Caco-2 (cell line): ENCODE results near the gene CASP7. TPM values are rescaled to one million over a fixed set of nuclear protein-coding genes. Genes with fewer than 3 reads are reported as not detected.

ENCODE experiments used
- BruUV-seq: library from RNA; stranded (reverse); fragments of 400-500 nt; replicated peaks from 2 replicates; lab custom pipeline; 2021; lab: Mats Ljungman, UMichigan
- CTCF ChIA-PET: fragments of 300-600 bp; sonication (Branson Sonifier 250); formaldehyde crosslinking; loops from one replicate; lab custom pipeline; 2022; ENCODE audit warnings: antibody characterized with exemption; lab: Charles Lee
- POLR2A ChIA-PET: fragments of 300-600 bp; sonication (Branson Sonifier 250); formaldehyde crosslinking; loops from one replicate; lab custom pipeline; 2022; ENCODE audit warnings: antibody characterized with exemption; lab: Charles Lee
- DNase-seq, 2 experiments: peaks; one replicate each; pipeline versions ENCODE4 v3.0.0 to v3.0.0-alpha.2; 2020 to 2022
- H3K27me3 ChIP-seq: replicated peaks from 2 replicates; pipeline ENCODE4 v1.6.0; 2011; ENCODE audit warnings: low read length; ENCODE audit not compliant: control insufficient read depth, insufficient read depth
- H3K36me3 ChIP-seq: 2 replicates; pipeline ENCODE4 v1.5.1; 2011; ENCODE audit warnings: low read length; ENCODE audit not compliant: control insufficient read depth, insufficient read depth
- H3K4me1 ChIP-seq: fragments of 250-450 bp; sonication (Bioruptor Pico); 2 replicates; pipeline ENCODE4 v1.5.1; 2020; ENCODE audit warnings: mild to moderate bottlenecking
- H3K4me3 ChIP-seq: 2 replicates; pipeline ENCODE4 v1.5.1; 2011; ENCODE audit warnings: low read depth, mild to moderate bottlenecking, control low read depth, low read length
- H3K9me3 ChIP-seq: fragments of 250-450 bp; sonication (Bioruptor Pico); 2 replicates; pipeline ENCODE4 v1.5.1; 2020; ENCODE audit warnings: mild to moderate bottlenecking, moderate library complexity
- H3K27ac Mint-ChIP-seq: one replicate; pipeline ENCODE4 v1.8.0; 2022; ENCODE audit warnings: mixed read lengths; ENCODE audit not compliant: unreplicated experiment
- H3K27me3 Mint-ChIP-seq: one replicate; pipeline ENCODE4 v1.8.0; 2022; ENCODE audit warnings: mixed read lengths; ENCODE audit not compliant: insufficient read depth, unreplicated experiment
- H3K36me3 Mint-ChIP-seq: one replicate; pipeline ENCODE4 v1.8.0; 2022; ENCODE audit warnings: mild to moderate bottlenecking, mixed read lengths; ENCODE audit not compliant: insufficient read depth, unreplicated experiment
- H3K4me1 Mint-ChIP-seq: one replicate; pipeline ENCODE4 v1.8.0; 2022; ENCODE audit warnings: low read depth, mixed read lengths; ENCODE audit not compliant: unreplicated experiment
- H3K4me3 Mint-ChIP-seq: one replicate; pipeline ENCODE4 v1.8.0; 2022; ENCODE audit warnings: mild to moderate bottlenecking, moderate library complexity, mixed read lengths; ENCODE audit not compliant: unreplicated experiment
- H3K9me3 Mint-ChIP-seq: one replicate; pipeline ENCODE4 v1.8.0; 2022; ENCODE audit warnings: mixed read lengths; ENCODE audit not compliant: unreplicated experiment
- CTCF ChIP-seq, 2 experiments: fragments of 200-600 bp in 1 of 2; IDR thresholded peaks; 1 replicate in 1 of 2; 2 replicates in 1 of 2; pipeline versions ENCODE4 v1.5.1 to v1.8.0; 2011 to 2022; ENCODE audit warnings: antibody characterized with exemption in 1 of 2, control low read depth in 1 of 2, inconsistent platforms in 1 of 2, low read depth in 1 of 2, low read length in 1 of 2, mild to moderate bottlenecking in 1 of 2, moderate library complexity in 1 of 2; ENCODE audit not compliant: insufficient read depth in 1 of 2, severe bottlenecking in 1 of 2, unreplicated experiment in 1 of 2
- intact Hi-C: fragments of 100-400 bp; cut with micrococcal nuclease; formaldehyde crosslinking; loops from one replicate; pipeline ENCODE4 v1.10.0; 2022; ENCODE audit not compliant: unreplicated experiment
- total RNA-seq: library from RNA; stranded (reverse); gene quantifications from 2 replicates; pipeline ENCODE4 v1.2.3, GENCODE V29; 2022

CASP7 gene
- total RNA-seq, 1 experiment from 2014 or later: 23.9 TPM

- Mint-ChIP-seq H3K9me3 (no peaks in the 10 kb centered on the region), H3K27me3 (no peaks in the 10 kb centered on the region), H3K4me1 (no peaks in the 10 kb centered on the region), H3K4me3 (no peak overlapping the region), H3K27ac (no peak overlapping the region), H3K36me3 (no peaks in the 10 kb centered on the region)
- no peaks in the 10 kb centered on the region for H3K36me3 ChIP-seq
- DNase-seq: no peak
- intact Hi-C loops: no loop called here
- H3K4me1 ChIP-seq: 0 out of 2 replicates have a peak, but pooled peaks cover 3% of the 10 kb centered on the region
- no peak overlapping the region for H3K4me3 ChIP-seq
- TF ChIP-seq CTCF (IDR thresholded peaks at IDR 0.05; ENCODE audit: insufficient read depth in 1 of 2, low read depth in 1 of 2, low read length in 1 of 2, severe bottlenecking in 1 of 2, unreplicated experiment in 1 of 2): no peak
- no peaks in the 10 kb centered on the region for H3K27me3 ChIP-seq
- POLR2A ChIA-PET: no interaction called here
- no TSS peak for BruUV-seq
- H3K9me3 ChIP-seq: no peaks in the 10 kb centered on the region
- CTCF ChIA-PET: no interaction called here
Measured at GRCh38 chr10:113631684-113632367, 47.9 kb upstream of the CASP7 start.

GRCh38 chr10:113639966-113640365, 39.7 kb upstream of the CASP7 start:
- no TSS peak for BruUV-seq
- Histone ChIP-seq H3K9me3 (no peaks in the 10 kb centered on the region), H3K36me3 (no peaks in the 10 kb centered on the region), H3K27me3 (no peaks in the 10 kb centered on the region), H3K4me3 (no peak overlapping the region), H3K4me1 (peaks cover 13% of the 10 kb centered on the region; the same call in 1 of the 2 replicates)
- Mint-ChIP-seq H3K36me3 (no peaks in the 10 kb centered on the region), H3K4me1 (peaks cover 6% of the 10 kb centered on the region), H3K27me3 (peaks cover 13% of the 10 kb centered on the region), H3K9me3 (no peaks in the 10 kb centered on the region), H3K4me3 (no peak overlapping the region), H3K27ac (no peak overlapping the region)
- DNase-seq: no peak
- no peak for TF ChIP-seq CTCF (IDR thresholded peaks at IDR 0.05; ENCODE audit: insufficient read depth in 1 of 2, low read depth in 1 of 2, low read length in 1 of 2, severe bottlenecking in 1 of 2, unreplicated experiment in 1 of 2)
- CTCF ChIA-PET: no interaction called here
- intact Hi-C loops: no loop called here
- POLR2A ChIA-PET: no interaction called here

- BruUV-seq: no TSS peak
- no peak for DNase-seq
- Histone ChIP-seq H3K4me1 (peaks cover 13% of the 10 kb centered on the region; the same call in 1 of the 2 replicates), H3K36me3 (no peaks in the 10 kb centered on the region), H3K4me3 (no peak overlapping the region), H3K9me3 (no peaks in the 10 kb centered on the region), H3K27me3 (no peaks in the 10 kb centered on the region)
- H3K36me3 Mint-ChIP-seq: no peaks in the 10 kb centered on the region
- H3K27me3 Mint-ChIP-seq: peaks cover 13% of the 10 kb centered on the region
- H3K4me1 Mint-ChIP-seq: peaks cover 6% of the 10 kb centered on the region
- no peaks in the 10 kb centered on the region for H3K9me3 Mint-ChIP-seq
- H3K27ac Mint-ChIP-seq: no peak overlapping the region
- ChIA-PET CTCF (no interaction called here), POLR2A (no interaction called here)
- no peak overlapping the region for H3K4me3 Mint-ChIP-seq
- TF ChIP-seq CTCF (IDR thresholded peaks at IDR 0.05; ENCODE audit: insufficient read depth in 1 of 2, low read depth in 1 of 2, low read length in 1 of 2, severe bottlenecking in 1 of 2, unreplicated experiment in 1 of 2): no peak
- intact Hi-C loops: no loop called here
Measured at GRCh38 chr10:113641702-113642101, 38.0 kb upstream of the CASP7 start.
